NCI-H510A treated with DMSO at 0.1 percent for 48 hours (cell line): ENCODE measurements around the gene FGF14.
"Not testable (repeated sequence)": the region's sequence is repeated elsewhere in the genome, so short reads cannot be mapped to it uniquely, and the experiment has no call there.

Source experiments
- DNase-seq: peaks from one replicate; lab custom pipeline; 2025; lab: John Stamatoyannopoulos, UW

The FGF14 gene

GRCh38 chr13:101866889-101867581 is 534.8 kb downstream of the FGF14 start:
- DNase-seq, result no peak

DNA sequence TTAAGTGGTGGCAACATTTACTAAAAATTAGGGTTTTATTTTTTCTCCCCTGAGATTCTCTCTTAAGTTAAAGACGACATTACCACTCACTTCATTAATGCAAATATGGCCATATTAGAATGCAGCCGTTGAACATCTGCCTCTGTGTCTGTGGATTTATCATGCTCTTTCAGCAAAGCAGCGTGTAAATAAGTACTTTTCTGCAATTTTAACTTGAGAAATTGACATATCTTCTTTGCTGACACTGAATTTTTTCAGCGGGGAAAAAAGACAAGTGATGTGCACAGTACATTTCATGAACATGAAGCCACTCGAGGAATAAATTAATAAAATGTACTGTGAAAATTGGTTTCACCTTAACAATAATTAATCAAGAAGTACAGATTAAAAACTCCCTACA is 543.0 kb downstream of the FGF14 start:
- DNase-seq, result no peak

GRCh38 chr13:101846701-101847100 is 555.1 kb downstream of the FGF14 start:
- no peak for DNase-seq

DNA sequence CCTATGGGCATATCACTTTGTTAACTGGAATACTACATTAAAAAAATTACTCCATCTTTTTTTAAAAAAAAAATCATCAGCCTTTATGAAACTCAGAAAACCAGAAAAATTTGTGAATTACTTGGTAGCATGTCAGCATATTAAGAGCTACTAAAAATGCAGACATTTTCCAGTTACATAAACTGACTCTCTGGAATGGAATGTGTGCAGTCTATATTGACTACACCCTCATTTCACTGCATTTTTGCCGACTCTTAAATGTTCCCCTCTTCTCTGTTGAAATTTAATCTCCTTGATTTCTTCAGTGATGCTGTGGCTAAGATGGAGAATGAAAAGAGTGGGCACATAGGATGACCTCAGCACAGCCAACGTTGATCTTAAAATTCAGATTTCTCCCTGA is 555.6 kb downstream of the FGF14 start:
- no peak for DNase-seq

- no peak for DNase-seq
These were observed 556.4 kb downstream of the FGF14 start for GRCh38 chr13:101845245-101846020.

DNA sequence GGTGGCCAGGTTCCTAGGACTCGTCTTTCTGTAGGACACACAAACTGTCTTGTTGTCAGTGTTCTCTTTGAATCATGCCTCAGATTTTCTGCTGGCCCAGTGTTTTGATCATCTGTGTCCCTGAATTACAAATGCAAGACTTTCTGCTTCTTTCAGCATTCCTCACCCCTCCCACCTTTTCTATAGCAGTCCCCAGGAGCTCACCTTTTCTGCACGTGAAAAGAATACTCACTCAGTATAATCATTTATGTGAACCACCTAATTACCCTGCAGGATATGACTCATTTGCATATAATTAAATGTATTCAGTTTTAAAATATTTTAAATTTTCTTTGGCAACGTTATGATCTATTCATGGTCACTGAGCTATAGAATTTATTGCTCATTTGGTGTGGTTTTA is 560.1 kb downstream of the FGF14 start:
- DNase-seq, result no peak

- no peak for DNase-seq
These were observed 563.5 kb downstream of the FGF14 start for GRCh38 chr13:101838323-101838722.

GRCh38 chr13:101837778-101838177 is 564.1 kb downstream of the FGF14 start:
- DNase-seq, result not testable (repeated sequence)

DNA sequence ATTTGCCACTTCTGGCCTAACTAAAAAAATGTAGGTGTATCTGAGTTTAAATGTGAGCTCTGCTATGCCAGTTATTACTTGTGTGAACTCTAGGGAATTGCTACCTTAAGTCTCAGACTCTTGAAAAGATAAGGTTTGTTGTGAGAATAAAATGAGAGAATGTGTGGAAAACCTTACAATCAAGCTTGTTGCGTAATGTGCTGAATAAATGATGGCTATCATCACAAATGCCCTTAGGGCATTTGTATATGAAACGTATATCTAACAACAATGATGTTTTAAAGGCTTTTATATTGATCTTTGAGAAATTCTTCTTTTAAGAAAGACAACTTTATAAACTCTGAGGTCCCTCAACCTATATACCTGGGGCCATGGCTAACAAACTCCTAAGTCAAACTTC is 564.6 kb downstream of the FGF14 start:
- DNase-seq, result no peak

DNA sequence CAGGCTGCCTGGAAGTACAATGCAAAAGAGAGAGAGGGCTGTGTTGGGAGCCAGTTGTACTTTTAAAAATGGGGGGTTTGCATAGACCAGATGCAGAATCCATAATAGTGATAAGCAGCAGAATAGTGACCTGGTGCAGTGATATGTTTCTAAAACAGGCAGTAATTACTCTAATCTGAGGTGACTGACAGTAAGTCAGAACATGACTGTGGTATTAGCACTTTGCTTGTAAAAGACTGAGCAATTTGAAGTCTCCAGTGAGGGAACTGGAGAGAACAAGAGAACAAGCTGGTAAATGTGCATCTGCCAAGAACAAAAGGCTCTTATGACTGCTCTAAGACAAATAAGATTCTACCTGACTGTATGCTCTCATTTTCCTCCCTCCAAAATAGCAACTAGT is 565.9 kb downstream of the FGF14 start:
- DNase-seq, result no peak

GRCh38 chr13:101833671-101834070 is 568.2 kb downstream of the FGF14 start:
- DNase-seq, result no peak

GRCh38 chr13:101830035-101830434 is 571.8 kb downstream of the FGF14 start:
- no peak for DNase-seq

DNA sequence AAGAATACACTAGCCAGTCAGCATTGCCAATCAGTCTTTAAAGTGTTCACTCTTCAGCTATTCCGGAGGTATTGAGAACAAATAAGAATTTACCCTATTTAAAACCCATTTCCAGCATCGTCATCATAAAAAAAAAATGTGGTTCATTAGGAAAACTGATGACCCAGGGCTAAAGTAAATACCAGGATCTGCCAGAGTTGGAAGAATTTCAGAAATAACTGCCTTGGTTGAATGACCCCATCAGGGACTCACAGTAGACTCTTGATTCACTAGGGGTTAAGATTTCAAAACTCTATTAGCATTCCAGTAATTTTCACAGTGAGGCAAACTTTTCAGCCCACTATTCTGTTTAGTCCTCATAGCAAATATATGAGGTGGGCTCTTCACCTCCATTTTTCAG is 572.4 kb downstream of the FGF14 start:
- DNase-seq, result no peak

DNA sequence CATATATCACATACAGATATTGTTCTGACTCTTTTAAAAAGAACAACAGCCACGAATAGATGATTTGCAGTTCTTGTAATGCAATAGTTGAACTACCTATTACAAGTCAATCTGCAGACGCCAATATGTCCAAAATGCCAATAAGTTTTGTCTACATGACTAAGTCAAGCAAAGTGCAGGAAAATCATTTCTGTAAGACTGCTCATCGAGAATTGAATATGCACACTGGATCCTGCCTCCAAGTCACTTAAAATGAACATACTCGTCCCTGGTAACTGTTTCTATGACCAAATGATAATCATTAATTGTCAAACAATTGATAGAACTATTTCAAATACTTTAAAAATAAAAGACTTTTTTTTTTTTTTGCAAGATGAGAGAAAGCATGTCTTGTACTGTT is 573.7 kb downstream of the FGF14 start:
- no peak for DNase-seq

DNA sequence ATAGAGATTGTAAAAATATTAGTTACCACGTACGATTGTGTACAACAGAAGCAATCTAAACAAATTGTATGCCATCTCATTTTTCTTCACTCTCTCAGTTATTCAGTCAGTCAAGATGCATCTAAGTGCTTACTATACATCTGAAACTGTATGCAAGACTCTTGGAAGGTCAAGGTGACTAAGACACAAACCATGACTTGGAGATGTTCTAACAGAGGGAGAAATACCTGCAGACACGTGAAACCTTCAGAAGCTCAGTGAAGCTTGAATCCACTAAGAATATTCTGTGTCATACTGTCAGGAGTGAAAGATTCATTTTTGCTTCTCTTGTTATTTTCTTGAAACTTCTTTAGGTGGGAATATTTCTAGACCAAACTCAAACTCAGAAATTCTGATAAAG is 584.0 kb downstream of the FGF14 start:
- no peak for DNase-seq

GRCh38 chr13:101811881-101812280 is 590.0 kb downstream of the FGF14 start:
- DNase-seq, result no peak

- no peak for DNase-seq
These were observed 590.5 kb downstream of the FGF14 start for GRCh38 chr13:101811284-101811839.

DNA sequence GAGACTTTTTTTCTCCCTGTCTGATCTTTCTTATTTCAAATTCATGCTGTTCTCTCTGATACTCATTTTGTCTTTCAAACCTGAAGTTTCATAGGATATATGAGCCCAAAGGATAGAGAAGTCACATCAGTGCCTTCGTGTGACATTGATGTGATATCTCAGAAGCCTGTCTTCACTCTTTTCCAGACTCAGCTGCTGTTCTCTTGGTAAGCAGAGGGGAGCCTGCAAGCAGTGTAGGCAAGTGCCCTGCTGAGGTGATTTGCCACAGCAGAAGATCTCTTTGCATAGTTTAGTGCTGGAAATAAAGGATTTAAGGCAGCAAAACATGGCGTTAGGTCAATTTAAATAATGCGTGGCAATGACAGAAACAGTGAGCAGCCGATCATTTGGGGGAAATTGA is 602.7 kb downstream of the FGF14 start:
- DNase-seq, result no peak

DNA sequence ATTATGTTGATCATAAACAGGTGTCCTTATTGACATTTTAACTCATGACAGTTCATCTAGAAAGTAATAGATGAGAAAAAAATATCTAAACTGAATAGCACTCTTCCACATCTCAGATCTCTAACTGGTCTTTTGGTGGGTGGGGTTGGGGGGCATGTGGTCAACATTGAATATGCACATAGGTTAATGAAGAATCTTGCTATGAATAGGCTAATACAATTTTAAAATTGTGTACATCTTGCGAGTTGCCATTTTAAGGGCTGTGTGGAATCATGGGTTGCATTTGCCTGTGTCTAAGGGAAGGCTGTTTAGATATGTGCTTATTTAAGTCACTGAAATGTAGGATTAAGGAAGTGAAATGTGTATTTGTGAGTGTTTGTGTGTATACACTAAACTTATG is 603.4 kb downstream of the FGF14 start:
- DNase-seq, result no peak

GRCh38 chr13:101795460-101795859 is 606.4 kb downstream of the FGF14 start:
- no peak for DNase-seq

DNA sequence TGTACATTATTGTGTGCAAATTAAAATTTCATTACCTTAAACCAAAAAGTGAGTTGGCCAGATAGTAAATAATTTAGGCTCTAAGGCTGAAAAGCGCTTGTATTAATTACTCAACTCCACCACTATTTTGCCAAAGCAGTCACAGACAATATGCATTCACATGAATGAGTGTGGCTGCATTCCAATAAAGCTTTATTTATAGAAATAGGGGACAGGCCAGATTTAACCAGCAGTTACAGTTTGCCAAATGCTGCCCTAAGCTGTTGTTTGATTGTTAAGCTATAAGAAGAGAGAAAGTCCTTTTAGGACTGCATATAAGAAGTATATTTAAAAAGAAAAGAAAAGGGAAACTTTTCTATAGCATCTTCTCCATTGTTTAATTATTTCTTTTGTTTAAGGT is 606.8 kb downstream of the FGF14 start:
- no peak for DNase-seq

GRCh38 chr13:101792189-101792588 is 609.7 kb downstream of the FGF14 start:
- no peak for DNase-seq

GRCh38 chr13:101785858-101786257 is 616.0 kb downstream of the FGF14 start:
- peak; percentile 4 for DNase-seq
